ENCODE data around the gene ABHD16B.

Gene ABHD16B

GRCh38 chr20:63828124-63828523, 33.2 kb upstream of the ABHD16B start:
- no peak for TF ChIP-seq ZC3H10 (CRISPR knock-in tag; IDR thresholded peaks at IDR 0.05)
- TF ChIP-seq ZNF8 (CRISPR knock-in tag; IDR thresholded peaks at IDR 0.05) = no peak
- no peak for TF ChIP-seq TOX (CRISPR knock-in tag; IDR thresholded peaks at IDR 0.05; ENCODE audit: borderline replicate concordance)
- no peak for TF ChIP-seq SNAI2 (CRISPR knock-in tag; IDR thresholded peaks at IDR 0.05)
- TF ChIP-seq GLIS3 (CRISPR knock-in tag; IDR thresholded peaks at IDR 0.05) = no peak
- TF ChIP-seq ARNTL (CRISPR knock-in tag; IDR thresholded peaks at IDR 0.05; ENCODE audit: borderline replicate concordance, low read depth) = no peak
- no peak for TF ChIP-seq RARB (CRISPR knock-in tag; IDR thresholded peaks at IDR 0.05)
- TF ChIP-seq CSRNP3 (CRISPR knock-in tag; IDR thresholded peaks at IDR 0.05) = no peak
- no peak for TF ChIP-seq PATZ1 (CRISPR knock-in tag; IDR thresholded peaks at IDR 0.05; ENCODE audit: borderline replicate concordance)
- no peak for TF ChIP-seq ISL1 (CRISPR knock-in tag; IDR thresholded peaks at IDR 0.05)
- TF ChIP-seq OSR1 (CRISPR knock-in tag; IDR thresholded peaks at IDR 0.05) = no peak
- no peak for TF ChIP-seq ZFP3 (CRISPR knock-in tag; IDR thresholded peaks at IDR 0.05)
- no peak for TF ChIP-seq ZFP30 (CRISPR knock-in tag; IDR thresholded peaks at IDR 0.05)
- no peak for TF ChIP-seq TCF4 (CRISPR knock-in tag; IDR thresholded peaks at IDR 0.05; ENCODE audit: borderline replicate concordance)
- ATAC-seq = no peak

DNA sequence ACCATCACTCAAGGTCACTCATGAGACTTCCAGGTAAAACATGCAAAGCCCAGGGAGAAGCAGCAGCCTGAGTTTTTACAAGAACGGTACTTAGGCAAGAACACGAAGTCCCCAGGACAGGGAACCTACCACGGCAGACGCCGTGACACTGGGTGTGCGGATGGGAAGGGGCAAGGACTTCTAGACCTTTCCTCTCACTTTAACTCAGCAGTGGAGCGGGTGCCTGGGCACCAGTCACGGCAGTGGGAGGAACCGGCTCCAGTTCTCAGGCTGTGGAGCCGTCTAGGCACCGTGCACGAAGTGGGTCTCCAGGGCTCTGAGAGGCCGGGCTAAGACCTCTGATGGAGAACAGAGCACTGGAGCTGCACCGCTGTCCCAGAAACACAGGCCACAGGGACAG, 32.8 kb upstream of the ABHD16B start:
- ATAC-seq = no peak
- TF ChIP-seq, protein P1, sequence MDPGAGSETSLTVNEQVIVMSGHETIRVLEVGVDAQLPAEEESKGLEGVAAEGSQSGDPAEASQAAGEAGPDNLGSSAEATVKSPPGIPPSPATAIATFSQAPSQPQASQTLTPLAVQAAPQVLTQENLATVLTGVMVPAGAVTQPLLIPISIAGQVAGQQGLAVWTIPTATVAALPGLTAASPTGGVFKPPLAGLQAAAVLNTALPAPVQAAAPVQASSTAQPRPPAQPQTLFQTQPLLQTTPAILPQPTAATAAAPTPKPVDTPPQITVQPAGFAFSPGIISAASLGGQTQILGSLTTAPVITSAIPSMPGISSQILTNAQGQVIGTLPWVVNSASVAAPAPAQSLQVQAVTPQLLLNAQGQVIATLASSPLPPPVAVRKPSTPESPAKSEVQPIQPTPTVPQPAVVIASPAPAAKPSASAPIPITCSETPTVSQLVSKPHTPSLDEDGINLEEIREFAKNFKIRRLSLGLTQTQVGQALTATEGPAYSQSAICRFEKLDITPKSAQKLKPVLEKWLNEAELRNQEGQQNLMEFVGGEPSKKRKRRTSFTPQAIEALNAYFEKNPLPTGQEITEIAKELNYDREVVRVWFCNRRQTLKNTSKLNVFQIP (CRISPR knock-in tag; IDR thresholded peaks at IDR 0.05; ENCODE audit: borderline replicate concordance, low read depth) = no peak
- TF ChIP-seq OSR1 (CRISPR knock-in tag; IDR thresholded peaks at IDR 0.05) (no peak), ISL1 (CRISPR knock-in tag; IDR thresholded peaks at IDR 0.05) (no peak), ESRRG (CRISPR knock-in tag; IDR thresholded peaks at IDR 0.05) (no peak), SNAI2 (CRISPR knock-in tag; IDR thresholded peaks at IDR 0.05) (no peak), ARNTL (CRISPR knock-in tag; IDR thresholded peaks at IDR 0.05; ENCODE audit: borderline replicate concordance, low read depth) (no peak), CSRNP3 (CRISPR knock-in tag; IDR thresholded peaks at IDR 0.05) (no peak), TOX (CRISPR knock-in tag; IDR thresholded peaks at IDR 0.05; ENCODE audit: borderline replicate concordance) (no peak)
- TF ChIP-seq, protein P2, sequence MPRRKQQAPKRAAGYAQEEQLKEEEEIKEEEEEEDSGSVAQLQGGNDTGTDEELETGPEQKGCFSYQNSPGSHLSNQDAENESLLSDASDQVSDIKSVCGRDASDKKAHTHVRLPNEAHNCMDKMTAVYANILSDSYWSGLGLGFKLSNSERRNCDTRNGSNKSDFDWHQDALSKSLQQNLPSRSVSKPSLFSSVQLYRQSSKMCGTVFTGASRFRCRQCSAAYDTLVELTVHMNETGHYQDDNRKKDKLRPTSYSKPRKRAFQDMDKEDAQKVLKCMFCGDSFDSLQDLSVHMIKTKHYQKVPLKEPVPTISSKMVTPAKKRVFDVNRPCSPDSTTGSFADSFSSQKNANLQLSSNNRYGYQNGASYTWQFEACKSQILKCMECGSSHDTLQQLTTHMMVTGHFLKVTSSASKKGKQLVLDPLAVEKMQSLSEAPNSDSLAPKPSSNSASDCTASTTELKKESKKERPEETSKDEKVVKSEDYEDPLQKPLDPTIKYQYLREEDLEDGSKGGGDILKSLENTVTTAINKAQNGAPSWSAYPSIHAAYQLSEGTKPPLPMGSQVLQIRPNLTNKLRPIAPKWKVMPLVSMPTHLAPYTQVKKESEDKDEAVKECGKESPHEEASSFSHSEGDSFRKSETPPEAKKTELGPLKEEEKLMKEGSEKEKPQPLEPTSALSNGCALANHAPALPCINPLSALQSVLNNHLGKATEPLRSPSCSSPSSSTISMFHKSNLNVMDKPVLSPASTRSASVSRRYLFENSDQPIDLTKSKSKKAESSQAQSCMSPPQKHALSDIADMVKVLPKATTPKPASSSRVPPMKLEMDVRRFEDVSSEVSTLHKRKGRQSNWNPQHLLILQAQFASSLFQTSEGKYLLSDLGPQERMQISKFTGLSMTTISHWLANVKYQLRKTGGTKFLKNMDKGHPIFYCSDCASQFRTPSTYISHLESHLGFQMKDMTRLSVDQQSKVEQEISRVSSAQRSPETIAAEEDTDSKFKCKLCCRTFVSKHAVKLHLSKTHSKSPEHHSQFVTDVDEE (CRISPR knock-in tag; IDR thresholded peaks at IDR 0.05) = no peak

DNA sequence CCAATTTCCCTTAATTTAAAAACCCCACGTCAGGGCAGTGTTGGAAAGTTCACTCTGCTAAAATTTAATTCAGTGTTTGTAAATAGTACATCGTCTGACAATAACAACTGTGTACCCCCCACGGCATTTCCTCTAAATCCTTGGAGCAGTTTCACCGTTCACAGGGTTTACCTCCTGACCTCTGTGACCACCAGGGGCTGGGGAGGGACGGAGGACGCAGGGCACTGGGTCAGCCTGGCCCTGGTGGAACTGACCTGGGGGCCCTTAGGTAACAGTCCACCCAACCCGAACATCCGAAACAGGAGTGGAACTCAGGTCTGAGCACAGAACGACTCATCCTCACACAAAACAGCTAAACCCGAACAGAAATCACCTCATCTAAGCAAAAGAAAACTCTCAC, 32.3 kb upstream of the ABHD16B start:
- TF ChIP-seq CSRNP3 (CRISPR knock-in tag; IDR thresholded peaks at IDR 0.05) (no peak), ARNTL (CRISPR knock-in tag; IDR thresholded peaks at IDR 0.05; ENCODE audit: borderline replicate concordance, low read depth) (no peak)
- no peak for ATAC-seq

Measured in SK-N-SH treated with all-trans-retinoic acid at 6 μM for 48 hours (cell line).